ENCODE data around the gene STAT3.
"Not testable (repeated sequence)": the region's sequence is repeated elsewhere in the genome, so short reads cannot be mapped to it uniquely, and the experiment has no call there.

Gene STAT3
- total RNA-seq = 237 to 262 reads per million in 2 donors

DNA sequence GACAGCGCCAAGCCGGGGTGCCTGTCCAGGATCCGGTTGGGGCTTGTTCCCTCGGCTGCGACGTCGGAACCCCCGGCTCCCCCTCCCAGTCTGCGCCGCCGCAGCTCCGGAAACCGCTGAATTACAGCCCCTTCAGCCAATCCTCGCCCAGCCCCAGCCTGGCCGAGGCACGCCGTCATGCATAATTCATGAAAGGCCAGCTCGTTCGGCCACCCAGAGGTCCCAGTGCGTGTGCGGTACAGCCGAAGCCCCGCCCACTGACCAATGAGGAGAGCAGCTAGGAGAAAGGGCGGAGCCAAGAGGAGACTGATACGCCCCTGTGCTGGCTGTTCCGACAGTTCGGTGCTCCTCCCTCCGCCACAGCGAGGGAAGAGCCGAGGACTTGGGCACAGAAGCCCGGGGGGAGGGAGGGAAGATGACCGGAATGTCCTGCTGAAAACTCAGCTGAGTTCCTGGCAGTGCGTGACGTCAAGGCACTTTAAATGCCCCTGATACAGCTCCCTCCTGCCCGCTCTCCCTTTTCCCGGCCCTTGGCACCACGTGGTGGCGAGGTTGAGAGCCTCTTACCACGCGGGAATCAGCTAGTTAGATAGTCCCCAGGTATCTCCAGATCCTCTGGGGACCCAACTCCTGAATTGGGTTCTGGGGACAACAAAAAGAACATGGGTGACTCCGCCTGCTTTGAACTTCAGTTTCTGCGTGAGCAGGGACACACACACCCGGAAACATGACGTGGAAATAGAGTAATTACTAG lies at the start of gene STAT3:
STAT3 (minus strand) TSS at position 62 of the 754 bp plus-strand sequence. CDS start 39,926 bp downstream, outside the sequence.
- DNase-seq = peak; percentile 93

DNA sequence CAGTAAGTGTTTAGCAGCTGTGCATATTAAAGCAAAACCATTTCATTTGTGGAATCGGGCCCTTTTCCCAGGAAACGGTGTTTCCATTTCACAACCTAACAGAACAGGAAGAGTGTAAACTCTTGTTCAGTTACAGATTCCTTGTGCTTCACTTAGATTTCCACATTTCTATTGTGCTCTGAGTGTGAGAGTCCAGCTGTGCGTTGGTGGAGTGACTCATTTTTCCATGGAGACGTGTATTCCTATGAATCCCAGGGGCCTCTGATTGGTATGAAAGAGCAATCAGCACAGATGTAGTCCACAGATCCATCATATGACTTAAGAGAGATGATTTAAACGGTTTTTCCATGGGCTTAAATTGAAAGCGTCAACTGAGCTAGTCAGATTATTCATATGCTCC lies 48.1 kb upstream of the STAT3 start:
- no peak for DNase-seq

- DNase-seq = no peak
These were observed 43.5 kb upstream of the STAT3 start for GRCh38 chr17:42431758-42432161.

GRCh38 chr17:42429726-42430447 lies 41.6 kb upstream of the STAT3 start:
- no peak for DNase-seq

GRCh38 chr17:42428141-42428944 lies 40.1 kb upstream of the STAT3 start:
- DNase-seq = no peak

GRCh38 chr17:42424991-42425610 lies 36.9 kb upstream of the STAT3 start:
- no peak for DNase-seq

DNA sequence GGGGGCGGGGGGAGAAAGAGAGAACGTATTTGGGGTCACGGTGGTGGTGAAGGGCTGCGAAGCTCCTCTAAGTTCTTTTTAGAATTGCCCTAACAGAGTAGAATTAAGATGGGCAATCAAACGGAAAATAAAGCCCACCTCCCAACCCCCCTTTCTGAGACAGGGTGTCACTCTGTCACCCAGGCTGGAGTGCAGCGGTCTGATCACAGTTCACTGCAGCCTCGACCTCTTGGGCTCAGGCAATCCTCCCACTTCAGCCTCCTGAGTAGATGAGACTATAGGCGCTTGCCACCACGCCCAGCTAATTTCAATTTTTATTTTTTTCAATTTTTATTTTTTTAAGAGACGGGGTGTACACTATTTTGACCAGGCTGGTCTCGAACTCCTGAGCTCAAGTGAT lies 35.5 kb upstream of the STAT3 start:
- no peak for DNase-seq

- DNase-seq = no peak
These were observed 34.9 kb upstream of the STAT3 start, which contains the start of gene CAVIN1 for GRCh38 chr17:42422958-42423712. Gene CAVIN1, minus strand, starts transcription at chr17:42423256. Its CDS starts 159 bp downstream, at chr17:42423097.

GRCh38 chr17:42422412-42422957 lies 34.2 kb upstream of the STAT3 start:
- no peak for DNase-seq

DNA sequence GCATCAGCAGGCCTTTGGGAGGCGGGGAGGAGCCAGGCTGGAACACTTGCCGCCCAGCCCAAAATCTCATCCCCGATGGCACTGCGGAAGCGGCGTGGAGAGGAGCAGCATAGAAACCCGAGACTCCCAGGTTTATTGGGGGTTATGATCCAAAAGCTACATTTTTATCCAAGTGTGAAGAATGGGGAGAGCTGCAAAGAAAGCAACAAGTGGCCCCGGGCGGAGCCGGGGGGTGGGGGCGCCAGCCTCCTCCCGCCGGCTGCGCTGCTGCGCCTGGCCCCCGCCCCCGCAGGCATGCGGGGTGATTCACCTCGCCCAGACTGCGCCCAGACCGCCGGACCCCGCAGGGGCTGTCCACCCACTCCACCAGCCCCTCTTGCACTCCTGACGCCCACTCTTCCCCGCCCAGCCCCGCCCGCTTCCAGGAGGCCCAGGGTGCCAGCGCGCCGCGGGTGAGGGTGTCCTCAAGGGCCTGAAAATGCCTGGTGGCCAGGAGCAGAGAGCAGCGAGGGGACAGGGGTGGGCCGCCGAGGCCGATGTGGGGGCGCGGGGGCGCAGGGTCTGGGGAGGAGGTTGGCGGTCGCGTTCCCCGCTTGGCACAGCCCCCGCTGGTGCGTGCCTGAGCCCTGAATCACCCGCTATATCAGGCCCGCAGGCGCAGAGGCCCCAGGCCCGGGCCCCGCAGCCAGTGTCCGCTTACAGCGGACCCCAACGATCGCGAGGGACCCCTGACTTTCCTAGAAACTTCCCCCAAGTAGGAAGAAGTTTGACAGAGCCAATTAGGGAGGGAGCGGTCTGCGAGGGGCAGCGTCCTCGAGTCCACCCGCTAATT lies 33.5 kb upstream of the STAT3 start:
- DNase-seq = no peak

- no peak for DNase-seq
These were observed 32.9 kb upstream of the STAT3 start for GRCh38 chr17:42421136-42421506.

GRCh38 chr17:42417981-42418380 lies 29.7 kb upstream of the STAT3 start:
- DNase-seq = not testable (repeated sequence)

DNA sequence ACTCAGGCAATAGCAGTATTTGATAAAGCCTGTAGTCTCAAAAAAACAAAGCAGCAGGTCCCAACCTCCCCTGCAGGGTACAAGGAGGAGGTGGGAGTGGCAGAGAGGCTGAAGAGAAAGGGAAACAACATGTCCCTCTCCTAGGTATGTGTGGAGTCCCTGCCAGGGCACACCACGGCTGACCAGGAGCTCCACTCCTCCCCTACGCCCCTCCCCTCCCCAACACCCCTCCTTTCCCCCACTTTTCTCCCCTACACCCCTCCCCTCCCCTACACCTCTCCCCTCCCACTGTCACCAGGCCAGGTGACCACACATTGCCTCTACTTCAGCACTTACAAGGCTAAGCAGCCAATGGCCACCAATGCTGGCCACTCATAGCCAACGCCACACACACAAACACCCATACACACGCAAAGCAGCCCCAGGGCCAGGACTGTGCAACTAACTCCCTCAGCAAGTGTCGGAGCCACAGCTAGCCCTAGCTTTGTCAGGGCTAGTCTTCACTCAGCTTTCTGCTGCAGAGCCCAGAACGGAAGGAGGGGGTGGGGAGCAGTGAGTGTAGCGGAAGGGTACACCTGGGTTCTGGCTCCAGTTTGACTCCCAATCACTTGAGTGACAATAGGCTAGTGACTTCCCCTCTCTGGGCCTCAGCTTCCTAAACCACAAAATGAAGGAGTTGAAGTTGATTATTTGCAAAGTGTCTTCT lies 26.6 kb upstream of the STAT3 start:
- no peak for DNase-seq

DNA sequence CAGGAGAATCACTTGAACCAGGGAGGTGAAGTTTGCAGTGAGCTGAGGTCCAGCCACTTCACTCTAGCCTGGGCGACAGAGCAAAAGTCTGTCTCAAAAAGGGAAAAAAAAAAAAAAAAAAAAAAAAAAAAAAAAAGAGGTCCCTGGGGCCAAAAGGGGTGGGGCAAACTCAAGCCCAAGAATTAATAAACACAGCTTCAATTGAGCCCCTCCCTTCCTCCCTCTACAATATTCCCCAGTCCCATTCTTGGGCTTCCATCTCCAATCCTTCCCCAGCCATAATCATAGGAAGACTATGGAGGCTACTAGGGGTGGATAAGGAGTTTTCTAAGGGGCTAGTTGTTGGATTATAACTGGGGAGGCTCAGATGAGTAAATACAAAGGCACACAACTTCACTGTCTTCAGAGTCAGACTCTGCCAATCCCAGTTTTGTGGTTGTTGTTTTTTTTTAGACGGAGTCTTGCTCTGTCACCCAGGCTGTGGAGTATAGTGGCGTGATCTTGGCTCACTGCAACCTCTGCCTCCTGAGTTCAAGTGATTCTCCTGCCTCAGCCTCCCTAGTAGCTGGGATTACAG lies 25.3 kb upstream of the STAT3 start:
- no peak for DNase-seq

GRCh38 chr17:42411905-42412679 lies 23.9 kb upstream of the STAT3 start:
- DNase-seq = no peak

GRCh38 chr17:42411361-42411760 lies 23.1 kb upstream of the STAT3 start:
- DNase-seq = no peak

DNA sequence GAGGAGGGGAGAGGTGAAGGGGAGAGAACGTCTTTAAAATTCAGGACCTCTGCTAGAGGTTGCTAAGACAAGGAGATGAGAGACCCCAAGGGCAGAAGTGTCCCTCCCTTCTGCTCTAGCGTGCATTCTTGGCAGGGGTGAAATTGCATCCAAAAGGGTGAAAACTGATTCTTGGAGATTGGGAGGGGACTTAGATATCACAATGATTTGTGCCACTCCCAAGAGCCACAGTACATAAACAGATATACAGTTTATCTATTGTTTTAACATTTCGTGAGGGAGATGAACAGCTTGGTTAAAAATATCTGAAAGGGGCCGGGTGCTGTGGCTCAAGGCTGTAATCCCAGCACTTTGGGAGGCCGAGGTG lies 22.1 kb upstream of the STAT3 start:
- no peak for DNase-seq

GRCh38 chr17:42409523-42410318 lies 21.5 kb upstream of the STAT3 start:
- DNase-seq = no peak
